ENCODE data around the gene ADCY7. TPM values are rescaled to one million over a fixed set of nuclear protein-coding genes. Genes with fewer than 3 reads are reported as not detected.

Gene ADCY7
- total and polyA plus RNA-seq, 2 donors from 2014 or later: 0.86 to 40.5 TPM

DNA sequence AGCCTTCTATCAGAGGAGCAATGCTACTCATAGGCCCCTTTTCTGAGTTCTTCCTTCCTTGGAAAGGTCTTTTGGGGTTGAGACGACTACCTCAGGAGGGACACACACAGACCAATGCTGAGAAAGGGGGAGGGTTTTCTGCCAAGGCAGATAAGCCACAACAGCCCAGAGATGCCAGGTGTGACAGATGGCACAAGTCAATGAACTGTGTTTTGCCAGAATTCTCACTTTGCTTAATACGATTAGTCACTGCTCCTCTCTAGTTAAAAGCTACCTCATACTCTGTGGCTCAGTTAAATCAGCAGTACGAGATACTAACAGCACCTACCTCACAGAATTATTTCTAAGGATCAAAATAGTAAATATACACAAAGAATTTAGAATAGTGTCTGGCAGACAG is 94.4 kb downstream of the ADCY7 start:
- Histone ChIP-seq H3K27me3 (ENCODE audit: control insufficient read depth, insufficient read depth, low read length) (no peaks in the 10 kb centered on the region), H3K9ac (ENCODE audit: low read length in 3 of 3) (no peak overlapping the region), H3K27ac (ENCODE audit: low read depth in 2 of 2, low read length in 2 of 2) (no peak overlapping the region), H3K4me1 (ENCODE audit: control insufficient read depth in 2 of 3, insufficient read depth in 2 of 3, low read depth in 1 of 3, low read length in 3 of 3) (peaks cover 0 to 6% (median 0%) of the 10 kb centered on the region in 3 donors), H3K4me3 (ENCODE audit: low read length in 3 of 3) (no peak overlapping the region), H3K36me3 (ENCODE audit: control insufficient read depth in 2 of 3, insufficient read depth in 3 of 3, low read length in 3 of 3) (peaks cover 7 to 22% (median 10%) of the 10 kb centered on the region in 3 donors), H3K9me3 (ENCODE audit: control insufficient read depth in 2 of 3, insufficient read depth in 1 of 3, low read length in 3 of 3) (no peaks in the 10 kb centered on the region)
- DNase-seq (no peak), FAIRE-seq (no peak)
- TF ChIP-seq, protein P1, sequence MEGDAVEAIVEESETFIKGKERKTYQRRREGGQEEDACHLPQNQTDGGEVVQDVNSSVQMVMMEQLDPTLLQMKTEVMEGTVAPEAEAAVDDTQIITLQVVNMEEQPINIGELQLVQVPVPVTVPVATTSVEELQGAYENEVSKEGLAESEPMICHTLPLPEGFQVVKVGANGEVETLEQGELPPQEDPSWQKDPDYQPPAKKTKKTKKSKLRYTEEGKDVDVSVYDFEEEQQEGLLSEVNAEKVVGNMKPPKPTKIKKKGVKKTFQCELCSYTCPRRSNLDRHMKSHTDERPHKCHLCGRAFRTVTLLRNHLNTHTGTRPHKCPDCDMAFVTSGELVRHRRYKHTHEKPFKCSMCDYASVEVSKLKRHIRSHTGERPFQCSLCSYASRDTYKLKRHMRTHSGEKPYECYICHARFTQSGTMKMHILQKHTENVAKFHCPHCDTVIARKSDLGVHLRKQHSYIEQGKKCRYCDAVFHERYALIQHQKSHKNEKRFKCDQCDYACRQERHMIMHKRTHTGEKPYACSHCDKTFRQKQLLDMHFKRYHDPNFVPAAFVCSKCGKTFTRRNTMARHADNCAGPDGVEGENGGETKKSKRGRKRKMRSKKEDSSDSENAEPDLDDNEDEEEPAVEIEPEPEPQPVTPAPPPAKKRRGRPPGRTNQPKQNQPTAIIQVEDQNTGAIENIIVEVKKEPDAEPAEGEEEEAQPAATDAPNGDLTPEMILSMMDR (IDR thresholded peaks at IDR 0.05; ENCODE audit: borderline replicate concordance, extremely low read depth, insufficient read depth): no peak
- intact Hi-C loops (cut with DNase I): no loop called here

DNA sequence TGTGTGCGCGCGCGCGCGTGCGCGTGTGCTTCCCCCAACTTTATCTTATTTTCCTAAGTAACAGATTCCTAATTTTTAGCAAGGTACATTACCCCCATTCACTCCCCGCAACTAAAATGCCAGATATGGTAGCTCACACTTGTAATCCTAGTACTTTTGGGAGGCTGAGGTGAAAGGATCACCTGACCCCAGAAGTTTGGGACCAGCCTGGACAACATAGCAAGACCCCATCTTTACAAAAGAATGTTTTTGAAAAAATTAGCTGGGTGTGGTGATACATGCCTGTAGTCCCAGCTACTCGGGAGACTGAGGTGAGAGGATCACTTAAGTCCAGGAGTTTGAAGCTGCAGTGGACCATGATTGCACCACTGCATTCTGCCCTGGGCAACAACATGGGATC is 97.3 kb downstream of the ADCY7 start:
- FAIRE-seq: no peak
- Histone ChIP-seq H3K27ac (ENCODE audit: low read depth in 2 of 2, low read length in 2 of 2) (no peak overlapping the region), H3K36me3 (ENCODE audit: control insufficient read depth in 2 of 3, insufficient read depth in 3 of 3, low read length in 3 of 3) (peaks cover 7 to 22% (median 11%) of the 10 kb centered on the region in 3 donors), H3K9me3 (ENCODE audit: control insufficient read depth in 2 of 3, insufficient read depth in 1 of 3, low read length in 3 of 3) (no peaks in the 10 kb centered on the region), H3K27me3 (ENCODE audit: control insufficient read depth, insufficient read depth, low read length) (no peaks in the 10 kb centered on the region), H3K4me3 (ENCODE audit: low read length in 3 of 3) (no peak overlapping the region), H3K4me1 (ENCODE audit: control insufficient read depth in 2 of 3, insufficient read depth in 2 of 3, low read depth in 1 of 3, low read length in 3 of 3) (peaks cover 0 to 9% (median 0%) of the 10 kb centered on the region in 3 donors), H3K9ac (ENCODE audit: low read length in 3 of 3) (no peak overlapping the region)
- TF ChIP-seq, protein P1 (IDR thresholded peaks at IDR 0.05; ENCODE audit: borderline replicate concordance, extremely low read depth, insufficient read depth): no peak
- DNase-seq: no peak
- intact Hi-C loops (cut with DNase I): no loop called here

DNA sequence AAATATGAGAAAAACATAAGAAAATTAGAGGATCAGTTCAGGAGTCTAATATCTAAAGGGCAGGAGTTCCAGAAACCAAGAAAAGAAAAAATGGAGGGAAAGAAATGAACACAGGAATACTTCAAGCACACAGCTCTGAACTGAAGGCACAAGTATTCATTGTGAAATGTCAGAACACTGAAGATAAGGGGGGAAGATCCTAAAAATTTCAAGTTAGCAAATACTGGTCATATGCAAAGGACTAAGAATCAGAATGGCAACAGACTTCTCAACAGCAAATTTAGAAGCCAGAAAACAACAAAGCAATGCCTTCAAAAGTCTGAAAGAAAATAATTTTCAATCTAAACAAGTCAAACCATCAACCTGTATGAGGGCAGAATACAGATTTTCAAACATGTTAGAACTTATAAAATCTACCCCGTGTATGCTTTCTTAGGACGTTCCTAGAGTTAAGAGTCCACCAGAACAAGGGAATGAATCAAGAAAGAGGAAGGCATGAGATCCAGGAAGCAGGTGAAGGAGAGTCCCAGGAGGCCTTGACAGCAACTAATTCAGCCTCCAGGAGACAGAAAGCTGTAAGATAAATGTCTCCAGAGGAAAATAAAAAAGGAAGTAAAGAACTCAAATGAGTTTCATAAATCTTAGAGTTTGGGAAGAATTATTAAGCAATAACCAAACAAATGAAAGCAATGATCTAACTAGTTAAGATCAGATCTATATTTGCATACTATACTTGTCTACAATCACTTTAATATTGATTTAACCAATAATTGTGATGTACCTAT is 99.6 kb downstream of the ADCY7 start:
- Histone ChIP-seq H3K9me3 (ENCODE audit: control insufficient read depth in 2 of 3, insufficient read depth in 1 of 3, low read length in 3 of 3) (no peaks in the 10 kb centered on the region), H3K27me3 (ENCODE audit: control insufficient read depth, insufficient read depth, low read length) (no peaks in the 10 kb centered on the region), H3K4me1 (ENCODE audit: control insufficient read depth in 2 of 3, insufficient read depth in 2 of 3, low read depth in 1 of 3, low read length in 3 of 3) (peaks cover 0 to 7% (median 0%) of the 10 kb centered on the region in 3 donors), H3K4me3 (ENCODE audit: low read length in 3 of 3) (no peak overlapping the region), H3K9ac (ENCODE audit: low read length in 3 of 3) (no peak overlapping the region), H3K36me3 (ENCODE audit: control insufficient read depth in 2 of 3, insufficient read depth in 3 of 3, low read length in 3 of 3) (peaks cover 7 to 20% (median 11%) of the 10 kb centered on the region in 3 donors), H3K27ac (ENCODE audit: low read depth in 2 of 2, low read length in 2 of 2) (no peak overlapping the region)
- DNase-seq (no peak), FAIRE-seq (no peak)
- intact Hi-C loops (cut with DNase I): no loop called here
- TF ChIP-seq, protein P1 (IDR thresholded peaks at IDR 0.05; ENCODE audit: borderline replicate concordance, extremely low read depth, insufficient read depth): no peak

Small RNAs within 50 kb of the gene (microRNA-seq; reads per million reads assigned to microRNA genes)
- not detected for gene MIR6771

Other genes with a start within 250 kb of the ADCY7 start
- gene CNEP1R1, start 241.3 kb upstream of the ADCY7 start, total RNA-seq: 19.4 TPM
- 9.4 TPM for gene CNEP1R1, start 241.3 kb upstream of the ADCY7 start, polyA plus RNA-seq (ENCODE audit: insufficient read depth, low read depth, low replicate concordance)
- 19.5 TPM for gene HEATR3, start 200.6 kb upstream of the ADCY7 start, total RNA-seq
- gene HEATR3, start 200.6 kb upstream of the ADCY7 start, polyA plus RNA-seq (ENCODE audit: insufficient read depth, low read depth, low replicate concordance): 8.9 TPM
- gene TENT4B, start 113.2 kb upstream of the ADCY7 start, total RNA-seq: 13.2 TPM
- 4.7 TPM for gene TENT4B, start 113.2 kb upstream of the ADCY7 start, polyA plus RNA-seq (ENCODE audit: insufficient read depth, low read depth, low replicate concordance)
- gene BRD7, start 102.4 kb downstream of the ADCY7 start, total RNA-seq: 68.0 TPM
- 44.1 TPM for gene BRD7, start 102.4 kb downstream of the ADCY7 start, polyA plus RNA-seq (ENCODE audit: insufficient read depth, low read depth, low replicate concordance)

All from kidney (tissue), 14 donors.